HG03045 (cell line): ENCODE results near the gene LAMB2.

Source experiments
- ATAC-seq: cut with Tn5 transposase; IDR thresholded peaks from one replicate; pipeline ENCODE4 v1.9.1; 2021; ENCODE audit warnings: mild to moderate bottlenecking, moderate library complexity; ENCODE audit not compliant: unreplicated experiment

The LAMB2 gene

DNA sequence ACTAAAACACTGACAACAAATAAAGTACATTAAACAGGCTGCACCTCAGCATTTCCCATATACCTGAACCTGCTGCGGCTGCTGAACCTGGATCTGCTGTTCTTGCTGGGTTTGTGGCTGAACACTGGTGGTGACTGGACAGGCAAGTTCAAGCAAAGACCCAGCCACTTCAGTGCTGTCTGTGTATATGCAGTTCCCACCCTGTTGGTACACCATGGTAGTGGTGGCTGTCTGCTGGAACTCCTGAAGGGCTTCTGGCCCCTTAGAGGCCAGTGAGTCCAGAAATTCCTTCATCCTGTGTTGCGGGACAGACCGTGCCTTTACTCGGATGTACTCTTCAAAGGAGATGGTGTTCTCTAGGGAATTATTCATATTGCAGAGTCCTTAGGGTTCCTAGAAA lies 56.2 kb downstream of the LAMB2 start:
- ATAC-seq, result no peak

DNA sequence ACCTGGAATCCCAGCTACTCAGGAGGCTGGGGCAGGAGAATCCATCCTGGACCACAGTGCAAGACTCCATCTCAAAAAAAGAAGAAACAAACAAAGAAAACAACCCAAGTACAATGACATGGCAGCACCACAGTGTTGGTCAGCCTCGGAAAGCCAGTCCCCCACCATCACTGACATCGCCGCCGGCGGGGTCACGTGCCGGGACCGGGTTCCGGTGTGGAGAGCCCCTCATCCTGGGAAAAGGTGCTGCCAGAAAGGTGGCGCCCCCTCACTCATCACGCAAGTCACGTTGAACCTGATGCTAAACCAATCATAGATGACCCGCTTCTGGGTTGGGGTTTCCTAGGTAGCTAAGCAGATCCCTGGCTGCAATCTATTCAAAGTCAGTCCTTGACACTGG lies 56.7 kb downstream of the LAMB2 start:
- no peak for ATAC-seq
